Measurements from ENCODE around the gene FAT4. TPM values are rescaled to one million over a fixed set of nuclear protein-coding genes. Genes with fewer than 3 reads are reported as not detected.

Gene FAT4
- total RNA-seq, 1 experiment from 2014 or later, result 0.71 TPM

DNA sequence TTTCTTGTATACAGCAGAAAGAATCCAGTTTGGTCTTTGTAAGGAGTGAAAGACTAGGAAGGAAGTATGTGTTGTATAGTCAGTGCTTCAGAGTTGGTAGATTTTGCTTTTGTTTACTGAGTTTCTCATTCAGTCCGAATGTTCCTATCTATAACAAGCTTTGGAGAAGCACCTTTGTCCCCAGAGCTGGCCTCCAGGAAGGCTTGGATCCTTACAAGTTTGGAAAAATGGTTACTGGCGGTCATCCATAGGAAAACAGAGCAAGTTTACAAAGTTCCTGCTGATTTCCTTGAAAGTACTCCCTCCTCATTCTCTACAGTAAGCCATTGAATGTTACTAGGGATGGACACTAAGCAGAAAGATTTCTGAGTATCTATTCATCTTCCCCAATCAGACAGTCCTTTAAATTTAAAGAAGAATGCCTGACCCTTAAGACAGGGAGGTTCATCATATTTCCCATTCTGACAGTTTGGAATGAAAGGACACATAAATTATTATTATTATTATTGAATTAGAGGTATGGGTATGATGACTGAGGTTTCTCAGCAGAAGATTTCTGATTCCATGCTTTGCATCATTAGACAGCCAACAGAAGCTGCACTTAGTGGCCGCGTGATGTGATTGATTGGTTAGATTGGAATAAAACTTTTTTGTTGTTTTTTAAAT lies 35.8 kb downstream of the FAT4 start:
- ChIA-PET CTCF (no interaction called here), RAD21 (ENCODE audit: low non-redundant PET in 1 of 2, low total read pairs in 2 of 2, uncharacterized antibody in 2 of 2, unreplicated experiment in 2 of 2) (no interaction called here), POLR2A (no interaction called here)
- BruUV-seq (replicated peaks), result no TSS peak
- Histone ChIP-seq H4K20me1 (ENCODE audit: insufficient read depth) (no peaks in the 10 kb centered on the region), H3K4me3 (replicated peaks in 1 of 2; ENCODE audit: low read depth in 1 of 2, low read length in 2 of 2) (no peak overlapping the region), H3K27ac (ENCODE audit: low read depth, low read length) (no peak overlapping the region), H3K36me3 (ENCODE audit: control insufficient read depth in 1 of 2, insufficient read depth in 2 of 2, low read length in 2 of 2) (no peaks in the 10 kb centered on the region), H3K9me3 (ENCODE audit: control insufficient read depth in 1 of 2, insufficient read depth in 1 of 2, low read depth in 1 of 2, low read length in 2 of 2) (no peaks in the 10 kb centered on the region), H3K9ac (ENCODE audit: low read length) (no peak overlapping the region), H2AFZ (ENCODE audit: low read depth, low read length, poor library complexity, severe bottlenecking) (no peak overlapping the region), H3K4me2 (ENCODE audit: low read length) (no peak overlapping the region), H3K27me3 (ENCODE audit: insufficient read depth, low read length) (no peaks in the 10 kb centered on the region), H3K4me1 (ENCODE audit: control insufficient read depth in 1 of 2, insufficient read depth in 2 of 2, low read length in 2 of 2) (no peaks in the 10 kb centered on the region), H3K9me2 (ENCODE audit: insufficient read depth) (no peaks in the 10 kb centered on the region), H3K79me2 (ENCODE audit: insufficient read depth, low read length) (no peaks in the 10 kb centered on the region)
- intact Hi-C loops (cut with micrococcal nuclease), result no loop called here
- ATAC-seq (no peak), DNase-seq (ENCODE audit: low read depth, low spot score) (no peak)
- TF ChIP-seq RAD21 (IDR thresholded peaks at IDR 0.05; ENCODE audit: low read depth) (no peak), SRF (IDR thresholded peaks at IDR 0.05; ENCODE audit: low read depth) (no peak), ZNF274 (IDR thresholded peaks at IDR 0.05; ENCODE audit: low read depth, low read length) (no peak), CEBPB (IDR thresholded peaks at IDR 0.05; ENCODE audit: low read depth) (no peak), SP1 (IDR thresholded peaks at IDR 0.05; ENCODE audit: low read depth) (no peak), SIN3A (IDR thresholded peaks at IDR 0.05; ENCODE audit: low read depth) (no peak), FOSL1 (IDR thresholded peaks at IDR 0.05; ENCODE audit: low read depth) (no peak), EZH2 (IDR thresholded peaks at IDR 0.05) (no peak), TCF7L2 (IDR thresholded peaks at IDR 0.05; ENCODE audit: borderline replicate concordance, extremely low read depth, insufficient read depth, insufficient read length) (no peak), ELF1 (IDR thresholded peaks at IDR 0.05; ENCODE audit: borderline replicate concordance, low read depth) (no peak), CBX3 (IDR thresholded peaks at IDR 0.05; ENCODE audit: low read depth) (no peak), POLR2AphosphoS5 (IDR thresholded peaks at IDR 0.05; ENCODE audit: low read depth, low read length) (no peak), JUND (IDR thresholded peaks at IDR 0.05) (no peak), YY1 (IDR thresholded peaks at IDR 0.05; ENCODE audit: extremely low read depth, insufficient replicate concordance, low read depth, low read length) (no peak)
- TF ChIP-seq, protein P1, sequence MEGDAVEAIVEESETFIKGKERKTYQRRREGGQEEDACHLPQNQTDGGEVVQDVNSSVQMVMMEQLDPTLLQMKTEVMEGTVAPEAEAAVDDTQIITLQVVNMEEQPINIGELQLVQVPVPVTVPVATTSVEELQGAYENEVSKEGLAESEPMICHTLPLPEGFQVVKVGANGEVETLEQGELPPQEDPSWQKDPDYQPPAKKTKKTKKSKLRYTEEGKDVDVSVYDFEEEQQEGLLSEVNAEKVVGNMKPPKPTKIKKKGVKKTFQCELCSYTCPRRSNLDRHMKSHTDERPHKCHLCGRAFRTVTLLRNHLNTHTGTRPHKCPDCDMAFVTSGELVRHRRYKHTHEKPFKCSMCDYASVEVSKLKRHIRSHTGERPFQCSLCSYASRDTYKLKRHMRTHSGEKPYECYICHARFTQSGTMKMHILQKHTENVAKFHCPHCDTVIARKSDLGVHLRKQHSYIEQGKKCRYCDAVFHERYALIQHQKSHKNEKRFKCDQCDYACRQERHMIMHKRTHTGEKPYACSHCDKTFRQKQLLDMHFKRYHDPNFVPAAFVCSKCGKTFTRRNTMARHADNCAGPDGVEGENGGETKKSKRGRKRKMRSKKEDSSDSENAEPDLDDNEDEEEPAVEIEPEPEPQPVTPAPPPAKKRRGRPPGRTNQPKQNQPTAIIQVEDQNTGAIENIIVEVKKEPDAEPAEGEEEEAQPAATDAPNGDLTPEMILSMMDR (IDR thresholded peaks at IDR 0.05 in 2 of 3, conservative IDR thresholded peaks at IDR 0.05 in 1 of 3; ENCODE audit: borderline replicate concordance in 1 of 3, insufficient read depth in 1 of 3, low read depth in 2 of 3, low read length in 2 of 3), result no peak
- TF ChIP-seq, protein P2, sequence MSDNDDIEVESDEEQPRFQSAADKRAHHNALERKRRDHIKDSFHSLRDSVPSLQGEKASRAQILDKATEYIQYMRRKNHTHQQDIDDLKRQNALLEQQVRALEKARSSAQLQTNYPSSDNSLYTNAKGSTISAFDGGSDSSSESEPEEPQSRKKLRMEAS (IDR thresholded peaks at IDR 0.05), result no peak
- TF ChIP-seq, protein P3, sequence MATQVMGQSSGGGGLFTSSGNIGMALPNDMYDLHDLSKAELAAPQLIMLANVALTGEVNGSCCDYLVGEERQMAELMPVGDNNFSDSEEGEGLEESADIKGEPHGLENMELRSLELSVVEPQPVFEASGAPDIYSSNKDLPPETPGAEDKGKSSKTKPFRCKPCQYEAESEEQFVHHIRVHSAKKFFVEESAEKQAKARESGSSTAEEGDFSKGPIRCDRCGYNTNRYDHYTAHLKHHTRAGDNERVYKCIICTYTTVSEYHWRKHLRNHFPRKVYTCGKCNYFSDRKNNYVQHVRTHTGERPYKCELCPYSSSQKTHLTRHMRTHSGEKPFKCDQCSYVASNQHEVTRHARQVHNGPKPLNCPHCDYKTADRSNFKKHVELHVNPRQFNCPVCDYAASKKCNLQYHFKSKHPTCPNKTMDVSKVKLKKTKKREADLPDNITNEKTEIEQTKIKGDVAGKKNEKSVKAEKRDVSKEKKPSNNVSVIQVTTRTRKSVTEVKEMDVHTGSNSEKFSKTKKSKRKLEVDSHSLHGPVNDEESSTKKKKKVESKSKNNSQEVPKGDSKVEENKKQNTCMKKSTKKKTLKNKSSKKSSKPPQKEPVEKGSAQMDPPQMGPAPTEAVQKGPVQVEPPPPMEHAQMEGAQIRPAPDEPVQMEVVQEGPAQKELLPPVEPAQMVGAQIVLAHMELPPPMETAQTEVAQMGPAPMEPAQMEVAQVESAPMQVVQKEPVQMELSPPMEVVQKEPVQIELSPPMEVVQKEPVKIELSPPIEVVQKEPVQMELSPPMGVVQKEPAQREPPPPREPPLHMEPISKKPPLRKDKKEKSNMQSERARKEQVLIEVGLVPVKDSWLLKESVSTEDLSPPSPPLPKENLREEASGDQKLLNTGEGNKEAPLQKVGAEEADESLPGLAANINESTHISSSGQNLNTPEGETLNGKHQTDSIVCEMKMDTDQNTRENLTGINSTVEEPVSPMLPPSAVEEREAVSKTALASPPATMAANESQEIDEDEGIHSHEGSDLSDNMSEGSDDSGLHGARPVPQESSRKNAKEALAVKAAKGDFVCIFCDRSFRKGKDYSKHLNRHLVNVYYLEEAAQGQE (IDR thresholded peaks at IDR 0.05; ENCODE audit: low read depth), result no peak
- TF ChIP-seq, protein P4, sequence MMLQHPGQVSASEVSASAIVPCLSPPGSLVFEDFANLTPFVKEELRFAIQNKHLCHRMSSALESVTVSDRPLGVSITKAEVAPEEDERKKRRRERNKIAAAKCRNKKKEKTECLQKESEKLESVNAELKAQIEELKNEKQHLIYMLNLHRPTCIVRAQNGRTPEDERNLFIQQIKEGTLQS (IDR thresholded peaks at IDR 0.05), result no peak

Data from HCT116 (cell line).